ENCODE data around the gene SPACA6.

SPACA6 gene

GRCh38 chr19:51739466-51740213 is 46.5 kb downstream of the SPACA6 start:
- no peak for DNase-seq

GRCh38 chr19:51740356-51740755 is 47.2 kb downstream of the SPACA6 start:
- no peak for DNase-seq

GRCh38 chr19:51742789-51743188 is 49.7 kb downstream of the SPACA6 start:
- DNase-seq = no peak

GRCh38 chr19:51743405-51743804 is 50.3 kb downstream of the SPACA6 start:
- no peak for DNase-seq

GRCh38 chr19:51746731-51747130 is 53.6 kb downstream of the SPACA6 start:
- no peak for DNase-seq

- DNase-seq = no peak
Measured at GRCh38 chr19:51749979-51750378, 56.8 kb downstream of the SPACA6 start.

GRCh38 chr19:51750400-51751094 is 57.4 kb downstream of the SPACA6 start:
- DNase-seq = no peak

- DNase-seq = no peak
Measured at GRCh38 chr19:51751655-51752054, 58.5 kb downstream of the SPACA6 start, which contains the start of gene FPR1. TSS of gene FPR1 (minus strand) at chr19:51751878. CDS start at chr19:51746994, 4,884 bp downstream.

- no peak for DNase-seq
Measured at GRCh38 chr19:51754109-51754508, 61.0 kb downstream of the SPACA6 start.

- DNase-seq = no peak
Measured at GRCh38 chr19:51754770-51755169, 61.6 kb downstream of the SPACA6 start.

All from NCI-H2029 (cell line).